ENCODE measurements around the gene NRF1.

DNA sequence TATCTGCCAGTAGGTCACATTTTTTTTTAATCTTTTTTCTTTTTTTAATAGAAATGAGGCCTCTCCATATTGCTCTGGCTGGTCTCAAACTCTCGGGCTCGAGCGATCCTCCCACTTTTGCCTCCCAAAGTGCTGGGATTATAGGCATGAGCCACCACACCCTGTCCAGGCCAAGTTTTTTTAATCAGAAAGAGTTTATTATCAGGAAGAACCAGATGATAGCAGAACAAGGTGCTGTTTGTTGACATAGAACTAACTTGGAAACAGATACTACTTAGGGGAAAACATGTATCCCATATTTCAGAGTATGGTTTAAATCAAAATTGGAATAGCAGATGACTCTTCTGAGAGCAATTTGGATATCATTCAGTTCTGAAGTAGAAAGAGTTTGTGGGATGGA is 118.6 kb downstream of the NRF1 start:
- TF ChIP-seq, protein P1, sequence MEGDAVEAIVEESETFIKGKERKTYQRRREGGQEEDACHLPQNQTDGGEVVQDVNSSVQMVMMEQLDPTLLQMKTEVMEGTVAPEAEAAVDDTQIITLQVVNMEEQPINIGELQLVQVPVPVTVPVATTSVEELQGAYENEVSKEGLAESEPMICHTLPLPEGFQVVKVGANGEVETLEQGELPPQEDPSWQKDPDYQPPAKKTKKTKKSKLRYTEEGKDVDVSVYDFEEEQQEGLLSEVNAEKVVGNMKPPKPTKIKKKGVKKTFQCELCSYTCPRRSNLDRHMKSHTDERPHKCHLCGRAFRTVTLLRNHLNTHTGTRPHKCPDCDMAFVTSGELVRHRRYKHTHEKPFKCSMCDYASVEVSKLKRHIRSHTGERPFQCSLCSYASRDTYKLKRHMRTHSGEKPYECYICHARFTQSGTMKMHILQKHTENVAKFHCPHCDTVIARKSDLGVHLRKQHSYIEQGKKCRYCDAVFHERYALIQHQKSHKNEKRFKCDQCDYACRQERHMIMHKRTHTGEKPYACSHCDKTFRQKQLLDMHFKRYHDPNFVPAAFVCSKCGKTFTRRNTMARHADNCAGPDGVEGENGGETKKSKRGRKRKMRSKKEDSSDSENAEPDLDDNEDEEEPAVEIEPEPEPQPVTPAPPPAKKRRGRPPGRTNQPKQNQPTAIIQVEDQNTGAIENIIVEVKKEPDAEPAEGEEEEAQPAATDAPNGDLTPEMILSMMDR (IDR thresholded peaks at IDR 0.05): no peak
- no peak for TF ChIP-seq POLR2A (IDR thresholded peaks at IDR 0.05)

Measured in adrenal gland (tissue), 5 donors.